Suprapubic skin (tissue), 4 donors: ENCODE data around the gene SLC25A19. TPM values are rescaled to one million over a fixed set of nuclear protein-coding genes. Genes with fewer than 3 reads are reported as not detected.

ENCODE experiments used
- DNase-seq, 2 donors: peaks; one replicate each; pipeline ENCODE4 v3.0.0-alpha.2; 2019; ENCODE audit warnings: low spot score in 2 of 2
- H3K27ac ChIP-seq: fragments of 200-600 bp; sonication (generic); one replicate; pipeline ENCODE4 v1.5.1; 2019
- H3K27me3 ChIP-seq: fragments of 200-600 bp; sonication (generic); one replicate; pipeline ENCODE4 v1.5.1; 2019
- H3K36me3 ChIP-seq: fragments of 200-600 bp; sonication (generic); one replicate; pipeline ENCODE4 v1.5.1; 2019
- H3K4me1 ChIP-seq: fragments of 200-600 bp; sonication (generic); one replicate; pipeline ENCODE4 v1.5.1; 2019
- H3K4me3 ChIP-seq: fragments of 200-600 bp; sonication (generic); one replicate; pipeline ENCODE4 v1.5.1; 2019; ENCODE audit warnings: mild to moderate bottlenecking
- H3K9me3 ChIP-seq: fragments of 200-600 bp; sonication (generic); one replicate; pipeline ENCODE4 v1.5.1; 2019
- CTCF ChIP-seq, 2 donors: fragments of 200-600 bp in 1 of 2; fragments of 450-650 bp in 1 of 2; sonication (generic) in 1 of 2; IDR thresholded peaks; one replicate each; pipeline ENCODE4 v1.5.1; 2016 to 2019; ENCODE audit warnings: antibody characterized with exemption in 2 of 2, mild to moderate bottlenecking in 1 of 2, moderate library complexity in 1 of 2
- EP300 ChIP-seq: sonication (generic); formaldehyde crosslinking; IDR thresholded peaks from one replicate; pipeline ENCODE4 v1.6.1; 2017; ENCODE audit warnings: antibody characterized with exemption
- POLR2A ChIP-seq, 2 donors: fragments of 450-650 bp; IDR thresholded peaks; one replicate each; pipeline ENCODE4 v1.6.1; 2017; ENCODE audit warnings: antibody characterized with exemption in 2 of 2, mild to moderate bottlenecking in 2 of 2, moderate library complexity in 2 of 2
- POLR2AphosphoS5 ChIP-seq, 3 donors: sonication (generic); formaldehyde crosslinking; IDR thresholded peaks; one replicate each; pipeline ENCODE4 v1.6.1; 2017; ENCODE audit warnings: antibody characterized with exemption in 3 of 3
- WGBS: methylation state at CpG from one replicate; pipeline ENCODE4 v1.1.5; 2018; 5-methylcytosine and 5-hydroxymethylcytosine counted together
- total RNA-seq, 4 donors: library from RNA; depleted of rRNA; stranded (reverse); fragments of >200 nt; gene quantifications; one replicate each; pipeline ENCODE4 v1.1.0, GENCODE V29; 2016

The SLC25A19 gene
- total RNA-seq, 4 donors from 2014 or later = 6.1 to 14.4 (median 10.1) TPM

GRCh38 chr17:75277664-75278071 is 11.6 kb downstream of the SLC25A19 start:
- 64% methylated on average over 6 of the region's 6 CpGs for WGBS
- TF ChIP-seq CTCF (IDR thresholded peaks at IDR 0.05) (no peak), POLR2A (IDR thresholded peaks at IDR 0.05) (no peak), POLR2AphosphoS5 (IDR thresholded peaks at IDR 0.05) (no peak), EP300 (no peak)
- no peak overlapping the region for H3K4me3 ChIP-seq
- peaks cover under 1% of the 10 kb centered on the region for H3K4me1 ChIP-seq
- peaks cover 12% of the 10 kb centered on the region for H3K36me3 ChIP-seq
- H3K27ac ChIP-seq = no peak overlapping the region
- no peaks in the 10 kb centered on the region for H3K27me3 ChIP-seq
- no peaks in the 10 kb centered on the region for H3K9me3 ChIP-seq
- DNase-seq = no peak

GRCh38 chr17:75273977-75274708 is 15.1 kb downstream of the SLC25A19 start:
- TF ChIP-seq CTCF (IDR thresholded peaks at IDR 0.05) = no peak
- no peak for TF ChIP-seq POLR2AphosphoS5 (IDR thresholded peaks at IDR 0.05)
- no peak for DNase-seq

GRCh38 chr17:75272848-75273184 is 16.4 kb downstream of the SLC25A19 start:
- no peak for DNase-seq
- no peaks in the 10 kb centered on the region for H3K9me3 ChIP-seq
- no peak overlapping the region for H3K4me3 ChIP-seq
- H3K36me3 ChIP-seq = no peaks in the 10 kb centered on the region
- H3K4me1 ChIP-seq = peaks cover 31% of the 10 kb centered on the region
- TF ChIP-seq CTCF (IDR thresholded peaks at IDR 0.05) (no peak), POLR2AphosphoS5 (IDR thresholded peaks at IDR 0.05) (no peak), EP300 (no peak), POLR2A (IDR thresholded peaks at IDR 0.05) (no peak)
- H3K27me3 ChIP-seq = no peaks in the 10 kb centered on the region
- no peak overlapping the region for H3K27ac ChIP-seq
- 61% methylated on average over 3 of the region's 3 CpGs for WGBS

More at GRCh38 chr17:75273977-75274708, 15.1 kb downstream of the SLC25A19 start:
- Histone ChIP-seq H3K4me3 (no peak overlapping the region), H3K27me3 (no peaks in the 10 kb centered on the region), H3K9me3 (no peaks in the 10 kb centered on the region), H3K4me1 (peaks cover 26% of the 10 kb centered on the region), H3K36me3 (no peaks in the 10 kb centered on the region), H3K27ac (no peak overlapping the region)
- 80% methylated on average over 7 of the region's 7 CpGs for WGBS

- Histone ChIP-seq H3K27ac (peak overlapping the region; percentile 96), H3K27me3 (no peaks in the 10 kb centered on the region), H3K4me3 (peak overlapping the region; percentile 87), H3K9me3 (no peaks in the 10 kb centered on the region), H3K4me1 (peaks cover 37% of the 10 kb centered on the region), H3K36me3 (no peaks in the 10 kb centered on the region)
- 42% methylated on average over 10 of the region's 24 CpGs for whole genome bisulfite sequencing
- no peak for DNase-seq
- no peak for TF ChIP-seq POLR2A (IDR thresholded peaks at IDR 0.05)
- no peak for TF ChIP-seq EP300
- TF ChIP-seq POLR2AphosphoS5 (IDR thresholded peaks at IDR 0.05) = no peak
Measured at GRCh38 chr17:75271955-75272847, 17.0 kb downstream of the SLC25A19 start.

- Histone ChIP-seq H3K4me1 (peaks cover 45% of the 10 kb centered on the region), H3K9me3 (no peaks in the 10 kb centered on the region)
- 0% methylated on average over 19 of the region's 74 CpGs for WGBS
Measured at GRCh38 chr17:75271233-75271954, 17.8 kb downstream of the SLC25A19 start.

More at GRCh38 chr17:75271233-75271954, 17.8 kb downstream of the SLC25A19 start:
- no peaks in the 10 kb centered on the region for H3K27me3 ChIP-seq
- H3K36me3 ChIP-seq = peaks cover 5% of the 10 kb centered on the region
- H3K4me3 ChIP-seq = peak overlapping the region; percentile 87
- TF ChIP-seq CTCF (IDR thresholded peaks at IDR 0.05) (peak; percentile 88 to 93), POLR2A (IDR thresholded peaks at IDR 0.05) (no peak), EP300 (no peak)
- peak overlapping the region; percentile 96 for H3K27ac ChIP-seq
- DNase-seq = peak in 1 of 2 donors; percentile 77
